ENCODE measurements around the gene GLI3.

The GLI3 gene

GRCh38 chr7:42161719-42162118, 75.3 kb downstream of the GLI3 start:
- TF ChIP-seq L3MBTL2 (conservative IDR thresholded peaks at IDR 0.05) (no peak), HDGF (IDR thresholded peaks at IDR 0.05; ENCODE audit: borderline replicate concordance) (no peak), ZNF384 (IDR thresholded peaks at IDR 0.05) (no peak), SP1 (IDR thresholded peaks at IDR 0.05) (no peak), PKNOX1 (IDR thresholded peaks at IDR 0.05) (no peak), BHLHE40 (IDR thresholded peaks at IDR 0.05; ENCODE audit: borderline replicate concordance) (no peak), ELF4 (IDR thresholded peaks at IDR 0.05) (no peak)
- CTCF ChIA-PET: no interaction called here
- no peak for DNase-seq (ENCODE audit: extremely low spot score)
- POLR2A ChIA-PET: no interaction called here

DNA sequence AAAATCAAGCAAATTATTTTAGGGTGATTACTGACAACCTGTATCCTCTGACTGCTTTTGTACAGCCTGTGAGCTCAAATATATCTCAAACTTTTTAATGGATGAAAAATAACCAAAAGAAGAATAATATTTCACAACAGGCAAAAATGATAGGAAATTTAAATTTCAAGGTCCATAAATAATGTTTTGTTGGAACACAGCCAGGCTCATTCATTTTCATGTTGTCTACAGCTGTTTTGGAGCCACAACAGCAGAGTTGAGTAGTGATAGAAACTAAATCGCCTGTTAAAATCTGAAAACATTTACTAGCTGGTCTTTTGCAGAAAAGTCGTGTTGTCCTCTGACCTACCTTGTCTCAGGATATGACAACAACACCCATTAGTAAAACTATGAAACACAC, 75.9 kb downstream of the GLI3 start:
- DNase-seq (ENCODE audit: extremely low spot score): no peak
- ChIA-PET POLR2A (no interaction called here), CTCF (no interaction called here)
- TF ChIP-seq ARNT (IDR thresholded peaks at IDR 0.05): no peak
- TF ChIP-seq NFRKB (IDR thresholded peaks at IDR 0.05): no peak
- TF ChIP-seq FOXM1 (IDR thresholded peaks at IDR 0.05; ENCODE audit: borderline replicate concordance): no peak
- no peak for TF ChIP-seq L3MBTL2 (conservative IDR thresholded peaks at IDR 0.05)
- no peak for TF ChIP-seq SUZ12 (IDR thresholded peaks at IDR 0.05)
- no peak for TF ChIP-seq HDGF (IDR thresholded peaks at IDR 0.05; ENCODE audit: borderline replicate concordance)
- TF ChIP-seq PKNOX1 (IDR thresholded peaks at IDR 0.05): no peak
- no peak for TF ChIP-seq FOXK2 (IDR thresholded peaks at IDR 0.05)
- no peak for TF ChIP-seq FOXA1 (IDR thresholded peaks at IDR 0.05)
- TF ChIP-seq ZNF384 (IDR thresholded peaks at IDR 0.05): no peak
- no peak for TF ChIP-seq CTBP1 (IDR thresholded peaks at IDR 0.05; ENCODE audit: borderline replicate concordance)
- no peak for TF ChIP-seq BHLHE40 (IDR thresholded peaks at IDR 0.05; ENCODE audit: borderline replicate concordance)

GRCh38 chr7:42159130-42159529, 77.9 kb downstream of the GLI3 start:
- TF ChIP-seq ELF4 (IDR thresholded peaks at IDR 0.05) (no peak), ZNF384 (IDR thresholded peaks at IDR 0.05) (no peak), ARNT (IDR thresholded peaks at IDR 0.05) (no peak), FOXA1 (IDR thresholded peaks at IDR 0.05) (no peak), SUZ12 (IDR thresholded peaks at IDR 0.05) (no peak), HDGF (IDR thresholded peaks at IDR 0.05; ENCODE audit: borderline replicate concordance) (no peak), L3MBTL2 (conservative IDR thresholded peaks at IDR 0.05) (no peak), LEF1 (IDR thresholded peaks at IDR 0.05; ENCODE audit: borderline replicate concordance) (no peak), TARDBP (IDR thresholded peaks at IDR 0.05) (no peak), CTBP1 (IDR thresholded peaks at IDR 0.05; ENCODE audit: borderline replicate concordance) (no peak), SP1 (IDR thresholded peaks at IDR 0.05) (no peak), NFRKB (IDR thresholded peaks at IDR 0.05) (no peak), BHLHE40 (IDR thresholded peaks at IDR 0.05; ENCODE audit: borderline replicate concordance) (no peak), FOXK2 (IDR thresholded peaks at IDR 0.05) (no peak)
- CTCF ChIA-PET: interaction anchor here (0.6 kb wide), 1 partner anchor 131 kb away, joined by 3 read pairs; no protein-coding TSS in a partner anchor

GRCh38 chr7:42156967-42157721, 79.9 kb downstream of the GLI3 start:
- TF ChIP-seq L3MBTL2 (conservative IDR thresholded peaks at IDR 0.05) (no peak), CTBP1 (IDR thresholded peaks at IDR 0.05; ENCODE audit: borderline replicate concordance) (no peak), LEF1 (IDR thresholded peaks at IDR 0.05; ENCODE audit: borderline replicate concordance) (no peak), FOXK2 (IDR thresholded peaks at IDR 0.05) (no peak), ZNF384 (IDR thresholded peaks at IDR 0.05) (no peak), SUZ12 (IDR thresholded peaks at IDR 0.05) (no peak), HDGF (IDR thresholded peaks at IDR 0.05; ENCODE audit: borderline replicate concordance) (no peak), ARNT (IDR thresholded peaks at IDR 0.05) (no peak), FOXM1 (IDR thresholded peaks at IDR 0.05; ENCODE audit: borderline replicate concordance) (no peak), SP1 (IDR thresholded peaks at IDR 0.05) (no peak), NFRKB (IDR thresholded peaks at IDR 0.05) (no peak), BHLHE40 (IDR thresholded peaks at IDR 0.05; ENCODE audit: borderline replicate concordance) (no peak), TARDBP (IDR thresholded peaks at IDR 0.05) (no peak)
- DNase-seq (ENCODE audit: extremely low spot score): no peak
- ChIA-PET POLR2A (interaction anchor here (1.1 kb wide), 1 partner anchor 22 kb away, joined by 3 read pairs; no protein-coding TSS in a partner anchor), CTCF (interaction anchor here (0.7 kb wide), 1 partner anchor 580 kb away, joined by 3 read pairs; no protein-coding TSS in a partner anchor)

More at GRCh38 chr7:42159130-42159529, 77.9 kb downstream of the GLI3 start:
- POLR2A ChIA-PET: no interaction called here
- no peak for DNase-seq (ENCODE audit: extremely low spot score)

- no peak for DNase-seq (ENCODE audit: extremely low spot score)
- ChIA-PET CTCF (interaction anchor here (1.0 kb wide), 1 partner anchor 20 kb away, joined by 3 read pairs; no protein-coding TSS in a partner anchor), POLR2A (interaction anchor here (1.1 kb wide), 1 partner anchor 23 kb away, joined by 3 read pairs; no protein-coding TSS in a partner anchor)
- no peak for TF ChIP-seq ARNT (IDR thresholded peaks at IDR 0.05)
Measured at GRCh38 chr7:42156291-42156865, 80.6 kb downstream of the GLI3 start.

DNA sequence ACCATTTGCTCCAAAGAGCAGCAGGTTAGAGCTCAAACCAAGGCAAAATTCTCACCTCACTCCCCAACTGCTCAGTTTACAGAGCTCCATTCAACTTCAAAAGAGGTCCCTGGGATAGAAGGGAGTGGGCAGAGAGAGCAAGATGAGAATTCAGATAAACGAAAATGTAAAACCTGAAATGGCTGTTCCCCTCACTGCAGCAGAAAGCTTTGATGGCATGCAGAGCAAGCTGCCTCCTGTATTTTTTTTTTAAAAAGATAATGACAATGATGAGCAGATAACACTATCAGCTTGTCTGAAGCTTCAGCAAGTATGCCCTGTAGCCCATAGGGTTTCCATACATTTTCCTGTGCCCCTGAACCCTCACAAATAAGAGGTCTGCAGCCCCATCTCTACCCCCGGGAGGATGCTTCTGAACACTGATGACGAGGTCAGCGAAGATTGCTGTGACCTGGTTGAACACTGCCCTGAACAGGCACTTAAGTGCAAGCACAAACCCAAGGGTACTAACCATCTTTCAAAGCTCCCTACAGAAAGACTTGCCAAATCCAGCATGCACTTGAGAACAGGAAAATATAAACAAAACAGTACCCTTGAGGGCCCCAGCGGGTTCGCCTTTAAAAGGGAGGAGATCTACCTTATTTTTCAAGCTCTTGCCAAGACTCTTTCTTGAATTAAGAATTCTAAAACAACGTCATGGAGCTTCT, 81.3 kb downstream of the GLI3 start:
- POLR2A ChIA-PET: interaction anchor here (0.8 kb wide), 1 partner anchor 22 kb away, joined by 3 read pairs; no protein-coding TSS in a partner anchor
- CTCF ChIA-PET: interaction anchor here (0.7 to 1.0 kb wide), 2 partner anchors 20 to 75 kb away, joined by 3 to 8 read pairs; no protein-coding TSS in a partner anchor

More for the DNA sequence above, 81.3 kb downstream of the GLI3 start:
- no peak for DNase-seq (ENCODE audit: extremely low spot score)
- TF ChIP-seq FOXA1 (IDR thresholded peaks at IDR 0.05): no peak
